NCI-H2107 (cell line): ENCODE results near the gene SLC6A1.
A peak's percentile ranks its signal among the peaks of the same experiment; 100 is the strongest.

Source experiments
- DNase-seq: peaks from one replicate; lab custom pipeline; 2025; lab: John Stamatoyannopoulos, UW

The SLC6A1 gene

GRCh38 chr3:10992017-10992942, at the start of gene SLC6A1:
SLC6A1 (plus strand) TSS chr3:10992748; CDS start chr3:11017212, 24,464 bp downstream.
- DNase-seq = no peak

- DNase-seq = no peak
Observed at GRCh38 chr3:10944866-10945265, 47.7 kb upstream of the SLC6A1 start.

- DNase-seq = no peak
Observed at GRCh38 chr3:10945683-10946287, 46.8 kb upstream of the SLC6A1 start.

GRCh38 chr3:10946526-10946925, 46.0 kb upstream of the SLC6A1 start:
- no peak for DNase-seq

- no peak for DNase-seq
Observed at GRCh38 chr3:10948326-10948725, 44.2 kb upstream of the SLC6A1 start.

- no peak for DNase-seq
Observed at GRCh38 chr3:10949197-10949596, 43.4 kb upstream of the SLC6A1 start.

- DNase-seq = no peak
Observed at GRCh38 chr3:10950476-10951294, 41.9 kb upstream of the SLC6A1 start.

GRCh38 chr3:10951295-10951926, 41.1 kb upstream of the SLC6A1 start:
- DNase-seq = no peak

- no peak for DNase-seq
Observed at GRCh38 chr3:10952525-10952924, 40.0 kb upstream of the SLC6A1 start.

GRCh38 chr3:10954740-10955139, 37.8 kb upstream of the SLC6A1 start:
- DNase-seq = no peak

GRCh38 chr3:10955711-10956453, 36.7 kb upstream of the SLC6A1 start:
- no peak for DNase-seq

- DNase-seq = no peak
Observed at GRCh38 chr3:10956531-10956930, 36.0 kb upstream of the SLC6A1 start.

- DNase-seq = no peak
Observed at GRCh38 chr3:10956986-10957385, 35.6 kb upstream of the SLC6A1 start.

GRCh38 chr3:10957976-10958749, 34.4 kb upstream of the SLC6A1 start:
- peak; percentile 55 for DNase-seq

- DNase-seq = no peak
Observed at GRCh38 chr3:10960255-10960654, 32.3 kb upstream of the SLC6A1 start.

- no peak for DNase-seq
Observed at GRCh38 chr3:10961921-10962320, 30.6 kb upstream of the SLC6A1 start.

- DNase-seq = no peak
Observed at GRCh38 chr3:10962481-10963036, 30.0 kb upstream of the SLC6A1 start.

- no peak for DNase-seq
Observed at GRCh38 chr3:10964537-10965167, 27.9 kb upstream of the SLC6A1 start.

- DNase-seq = no peak
Observed at GRCh38 chr3:10968401-10968800, 24.1 kb upstream of the SLC6A1 start.
